Aorta (tissue), 5 donors: Measurements from ENCODE around the gene HCRT. TPM values are rescaled to one million over a fixed set of nuclear protein-coding genes. Genes with fewer than 3 reads are reported as not detected.

Experiments used
- ATAC-seq: fragments of 200-7000 bp; cut with Tn5 transposase; one replicate; pipeline ENCODE4 v1.9.1; 2022; ENCODE audit warnings: moderate library complexity; ENCODE audit not compliant: low FRiP score
- DNase-seq, 2 donors: peaks; one replicate each; pipeline ENCODE4 v3.0.0-alpha.2; 2020
- H3K27ac ChIP-seq, 2 donors: one replicate each; pipeline ENCODE4 v1.5.1; 2013; ENCODE audit warnings: low read length in 2 of 2, mild to moderate bottlenecking in 2 of 2, moderate library complexity in 2 of 2, control low read depth in 1 of 2, inconsistent platforms in 1 of 2, low read depth in 1 of 2
- H3K27me3 ChIP-seq, 2 donors: one replicate each; pipeline ENCODE4 v1.6.1; 2013; ENCODE audit warnings: control low read depth in 1 of 2, low read length in 1 of 2, mild to moderate bottlenecking in 1 of 2, moderate library complexity in 1 of 2; ENCODE audit not compliant: insufficient read depth in 2 of 2, control insufficient read depth in 1 of 2
- H3K36me3 ChIP-seq, 2 donors: one replicate each; pipeline ENCODE4 v1.6.1; 2013; ENCODE audit warnings: control low read depth in 1 of 2, low read length in 1 of 2, mild to moderate bottlenecking in 1 of 2; ENCODE audit not compliant: insufficient read depth in 2 of 2, control insufficient read depth in 1 of 2
- H3K4me1 ChIP-seq, 2 donors: one replicate each; pipeline ENCODE4 v1.6.1; 2013; ENCODE audit warnings: low read length in 2 of 2, control low read depth in 1 of 2, mild to moderate bottlenecking in 1 of 2, moderate library complexity in 1 of 2; ENCODE audit not compliant: insufficient read depth in 2 of 2, control insufficient read depth in 1 of 2
- H3K4me3 ChIP-seq, 2 donors: one replicate each; pipeline ENCODE4 v1.5.1; 2013; ENCODE audit warnings: low read length in 2 of 2, control low read depth in 1 of 2, mild to moderate bottlenecking in 1 of 2
- H3K9me3 ChIP-seq: one replicate; pipeline ENCODE4 v1.6.1; 2013; ENCODE audit warnings: mild to moderate bottlenecking, low read length; ENCODE audit not compliant: control insufficient read depth
- WGBS, 2 donors: extraction: QIAGEN DNeasy Blood & Tissue Kit; methylation state at CpG; one replicate each; pipeline ENCODE4 v1.1.7; 2013; 5-methylcytosine and 5-hydroxymethylcytosine counted together
- intact Hi-C, 2 donors: fragments of 100-400 bp; cut with DNase I; formaldehyde crosslinking; loops; one replicate each; pipeline versions ENCODE4 v1.14.2 to v1.15.0; 2022
- polyA plus RNA-seq, 2 donors: library from polyadenylated mRNA; stranded (reverse); fragments of 200-250 nt; gene quantifications; one replicate each; pipeline ENCODE4 v1.2.3, GENCODE V29; 2013
- total RNA-seq, 2 donors: library from RNA; stranded (reverse); fragmentation: NEBNext Ultra II Directional; extraction: Animal tissue kit (Norgen Biotek cat#: 25700); gene quantifications; one replicate each; pipeline ENCODE4 v1.2.1, GENCODE V29; 2021
- donor health status: healthy with polysubstance abuse.
- donor health status: Bipolar disorder and iron deficiency.
- donor health status: DM: no; HTN: no; CAD: no.
- donor health status: DM: no; HTN: no; CAD: no.
- donor health status: DM: yes; HTN: yes; CAD: no.

Gene HCRT
- total and polyA plus RNA-seq, 4 donors, result not detected

- no peak for ATAC-seq
- H3K27me3 ChIP-seq, result no peaks in the 10 kb centered on the region
Measured at GRCh38 chr17:42177684-42178083, 7.6 kb downstream of the HCRT start.

GRCh38 chr17:42174126-42174783, 11.0 kb downstream of the HCRT start:
- H3K27me3 ChIP-seq, result no peaks in the 10 kb centered on the region
- H3K9me3 ChIP-seq, result no peaks in the 10 kb centered on the region
- H3K27ac ChIP-seq, result no peak overlapping the region
- H3K4me3 ChIP-seq, result no peak overlapping the region
- ATAC-seq (no peak), DNase-seq (no peak)
- 56 to 60% methylated on average over 14 of the region's 14 CpGs for WGBS, 2 donors
- H3K4me1 ChIP-seq, result no peaks in the 10 kb centered on the region
- intact Hi-C loops, result no loop called here
- H3K36me3 ChIP-seq, result no peaks in the 10 kb centered on the region

More at GRCh38 chr17:42177684-42178083, 7.6 kb downstream of the HCRT start:
- intact Hi-C loops, result no loop called here
- no peaks in the 10 kb centered on the region for H3K9me3 ChIP-seq
- no peaks in the 10 kb centered on the region for H3K4me1 ChIP-seq
- 87 to 88% methylated on average over 2 of the region's 2 CpGs for WGBS, 2 donors
- H3K27ac ChIP-seq, result no peak overlapping the region
- H3K36me3 ChIP-seq, result no peaks in the 10 kb centered on the region
- no peak overlapping the region for H3K4me3 ChIP-seq
- DNase-seq, result no peak

DNA sequence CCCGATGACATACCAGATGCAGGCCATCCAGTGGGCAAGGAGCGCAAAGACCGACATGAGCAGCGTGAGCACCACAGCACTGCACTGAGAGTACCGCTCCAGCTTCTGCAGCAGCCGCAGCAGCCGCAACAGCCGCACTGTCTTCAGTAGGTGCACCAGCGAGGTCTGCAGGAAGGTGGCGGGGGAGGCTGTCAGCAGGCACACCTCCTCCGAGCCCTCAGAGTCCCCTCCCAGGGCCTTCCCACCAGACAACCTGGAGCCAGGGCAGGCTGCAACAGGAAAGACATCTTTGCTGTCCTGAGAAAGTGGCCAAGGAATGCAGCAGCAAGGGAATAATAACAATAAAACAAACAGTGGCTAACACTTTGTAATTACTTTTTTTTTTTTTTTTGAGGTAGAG, 13.4 kb downstream of the HCRT start:
- Histone ChIP-seq H3K27me3 (no peaks in the 10 kb centered on the region), H3K27ac (no peak overlapping the region), H3K4me3 (no peak overlapping the region), H3K9me3 (no peaks in the 10 kb centered on the region), H3K4me1 (no peaks in the 10 kb centered on the region), H3K36me3 (no peaks in the 10 kb centered on the region)
- no peak for ATAC-seq
- DNase-seq, result no peak
- intact Hi-C loops, result no loop called here
- WGBS, 2 donors, result 54 to 58% methylated on average over 11 of the region's 11 CpGs

- H3K27me3 ChIP-seq, result no peaks in the 10 kb centered on the region
- 92 to 93% methylated on average over 29 of the region's 29 CpGs for WGBS, 2 donors
- ATAC-seq (no peak), DNase-seq (no peak)
- H3K27ac ChIP-seq, result no peak overlapping the region
- H3K9me3 ChIP-seq, result no peaks in the 10 kb centered on the region
- intact Hi-C loops, result no loop called here
- H3K4me3 ChIP-seq, result no peak overlapping the region
- H3K4me1 ChIP-seq, result no peaks in the 10 kb centered on the region
- H3K36me3 ChIP-seq, result no peaks in the 10 kb centered on the region
Measured at GRCh38 chr17:42169351-42169750, 15.9 kb downstream of the HCRT start.

GRCh38 chr17:42167807-42168206, 17.4 kb downstream of the HCRT start:
- DNase-seq (no peak), ATAC-seq (no peak)
- Histone ChIP-seq H3K9me3 (no peaks in the 10 kb centered on the region), H3K4me1 (no peaks in the 10 kb centered on the region), H3K36me3 (no peaks in the 10 kb centered on the region), H3K27me3 (no peaks in the 10 kb centered on the region), H3K27ac (no peak overlapping the region), H3K4me3 (no peak overlapping the region)
- intact Hi-C loops, result no loop called here
- 89 to 91% methylated on average over 8 of the region's 8 CpGs for WGBS, 2 donors

DNA sequence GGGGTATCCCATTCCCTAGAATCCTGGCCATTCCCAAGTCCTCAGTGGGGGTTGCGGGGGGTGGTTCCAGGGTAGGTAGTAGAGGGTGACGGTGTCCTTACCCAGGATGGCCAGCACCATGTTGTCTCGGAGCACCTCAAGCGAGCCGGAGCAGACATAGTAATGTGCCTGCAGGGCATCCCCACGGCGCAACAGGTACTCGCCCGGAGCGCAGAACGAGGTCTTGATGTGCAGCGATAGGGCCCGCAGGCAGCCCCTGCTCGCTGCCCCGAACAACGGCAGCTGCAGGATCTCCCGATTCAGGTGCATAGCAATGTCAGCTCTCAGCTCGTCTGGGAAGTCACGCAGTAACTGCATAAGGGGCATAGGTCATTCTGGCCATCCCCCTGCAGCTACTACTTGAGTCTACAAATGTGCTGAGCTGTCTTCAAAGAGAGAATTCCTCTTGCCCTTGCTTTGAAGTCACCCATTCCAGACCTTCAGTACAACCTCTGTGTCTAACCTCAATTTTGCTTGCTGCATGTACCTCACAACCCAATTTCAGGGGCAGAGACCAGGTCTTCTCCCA, 19.0 kb downstream of the HCRT start:
- Histone ChIP-seq H3K4me1 (no peaks in the 10 kb centered on the region), H3K27me3 (no peaks in the 10 kb centered on the region), H3K36me3 (no peaks in the 10 kb centered on the region), H3K27ac (no peak overlapping the region), H3K9me3 (no peaks in the 10 kb centered on the region), H3K4me3 (no peak overlapping the region)
- WGBS, 2 donors, result 89 to 90% methylated on average over 19 of the region's 19 CpGs
- intact Hi-C loops, result no loop called here
- ATAC-seq (no peak), DNase-seq (no peak)

DNA sequence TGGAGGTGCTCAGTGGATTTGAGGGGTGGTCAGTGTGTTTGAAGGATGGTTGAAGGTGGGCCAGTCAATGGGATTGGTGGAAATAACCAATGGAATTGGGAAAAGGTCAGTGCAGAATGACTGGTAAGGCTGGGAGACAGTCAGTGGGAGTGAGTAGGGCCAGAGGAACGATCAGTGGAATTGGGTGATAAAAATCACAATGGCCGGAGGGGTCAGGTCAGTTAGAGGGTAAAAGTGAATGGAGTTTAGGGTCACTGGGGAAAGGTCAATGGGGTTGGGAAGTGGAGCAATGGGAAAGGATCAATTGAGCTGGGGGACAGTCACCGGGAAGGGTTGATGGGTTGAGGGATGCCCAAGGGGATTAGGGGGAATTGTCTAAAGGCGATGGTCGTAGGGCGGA, 19.5 kb downstream of the HCRT start:
- ATAC-seq (no peak), DNase-seq (no peak)
- 79 to 87% methylated on average over 6 of the region's 6 CpGs for WGBS, 2 donors
- H3K9me3 ChIP-seq, result no peaks in the 10 kb centered on the region
- no peak overlapping the region for H3K27ac ChIP-seq
- H3K4me1 ChIP-seq, result no peaks in the 10 kb centered on the region
- no peaks in the 10 kb centered on the region for H3K36me3 ChIP-seq
- intact Hi-C loops, result no loop called here
- H3K27me3 ChIP-seq, result no peaks in the 10 kb centered on the region
- H3K4me3 ChIP-seq, result no peak overlapping the region

- Histone ChIP-seq H3K27me3 (no peaks in the 10 kb centered on the region), H3K36me3 (no peaks in the 10 kb centered on the region), H3K4me1 (no peaks in the 10 kb centered on the region), H3K4me3 (no peak overlapping the region), H3K27ac (no peak overlapping the region), H3K9me3 (no peaks in the 10 kb centered on the region)
- ATAC-seq (no peak), DNase-seq (no peak)
- WGBS, 2 donors, result 49% methylated on average over 22 of the region's 22 CpGs
- intact Hi-C loops, result no loop called here
Measured at GRCh38 chr17:42163696-42164407, 21.4 kb downstream of the HCRT start.

- H3K9me3 ChIP-seq, result no peaks in the 10 kb centered on the region
- H3K4me1 ChIP-seq, result no peaks in the 10 kb centered on the region
- 48 to 53% methylated on average over 8 of the region's 8 CpGs for WGBS, 2 donors
- H3K36me3 ChIP-seq, result no peaks in the 10 kb centered on the region
- intact Hi-C loops, result no loop called here
- no peak overlapping the region for H3K27ac ChIP-seq
- DNase-seq, result no peak
- no peak for ATAC-seq
- no peaks in the 10 kb centered on the region for H3K27me3 ChIP-seq
- no peak overlapping the region for H3K4me3 ChIP-seq
Measured at GRCh38 chr17:42163113-42163512, 22.1 kb downstream of the HCRT start.
